GM19395 (cell line): Measurements from ENCODE around the gene CHRNB1.
"Not testable (repeated sequence)": the region's sequence is repeated elsewhere in the genome, so short reads cannot be mapped to it uniquely, and the experiment has no call there.

Experiments used
- ATAC-seq: cut with Tn5 transposase; IDR thresholded peaks from one replicate; pipeline ENCODE4 v1.9.1; 2021; ENCODE audit warnings: mild to moderate bottlenecking, moderate library complexity; ENCODE audit not compliant: unreplicated experiment

CHRNB1 gene

DNA sequence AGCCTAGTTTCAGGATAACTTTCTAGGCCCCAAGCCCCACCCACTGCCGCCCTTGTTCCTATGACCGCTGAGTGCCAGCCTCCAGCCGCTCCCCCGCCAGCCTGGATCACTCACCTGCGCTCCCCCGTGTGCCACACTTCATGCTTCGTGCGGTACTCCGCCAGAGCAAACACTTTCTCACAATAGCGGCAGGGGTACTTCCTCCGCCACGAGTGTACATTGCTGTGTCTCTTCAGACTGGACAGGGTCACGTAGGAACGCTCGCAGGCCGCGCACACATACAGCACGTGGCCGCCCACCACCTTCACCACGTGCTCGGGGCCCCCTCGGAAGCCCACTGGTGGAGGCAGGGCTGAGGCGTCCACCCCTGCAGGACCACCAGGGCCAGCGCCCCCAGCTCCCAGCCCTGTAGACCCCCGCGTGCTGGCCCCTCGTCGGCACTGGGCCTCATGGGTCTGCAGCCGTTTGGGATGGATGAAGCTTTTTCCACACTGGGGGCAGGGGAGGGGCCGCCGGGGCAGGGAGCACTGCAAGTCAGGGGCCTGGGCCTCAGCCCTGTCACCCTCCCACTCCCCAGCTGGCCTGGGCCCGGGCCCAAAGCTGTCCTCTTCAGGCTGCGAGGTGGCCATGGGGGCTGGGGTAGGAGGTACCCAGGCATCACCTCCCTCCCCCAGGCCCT lies 20.9 kb downstream of the CHRNB1 start:
- ATAC-seq = no peak

DNA sequence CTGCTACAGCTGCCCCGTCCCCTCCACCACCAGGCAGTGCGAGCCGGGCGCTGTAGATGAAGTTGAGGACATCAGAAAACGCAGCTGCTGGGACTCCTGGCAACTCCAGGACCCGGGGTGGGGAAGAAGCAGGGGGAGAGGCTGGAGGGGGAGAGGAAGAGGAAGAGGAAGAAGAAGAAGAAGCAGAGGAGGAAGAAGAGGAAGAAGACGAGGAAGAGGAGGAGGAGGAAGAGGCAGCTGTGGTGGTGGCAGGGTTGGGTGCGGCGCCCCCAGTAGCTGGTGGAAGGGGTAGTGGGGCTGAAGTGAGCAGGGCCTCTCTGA lies 21.4 kb downstream of the CHRNB1 start:
- ATAC-seq = no peak

DNA sequence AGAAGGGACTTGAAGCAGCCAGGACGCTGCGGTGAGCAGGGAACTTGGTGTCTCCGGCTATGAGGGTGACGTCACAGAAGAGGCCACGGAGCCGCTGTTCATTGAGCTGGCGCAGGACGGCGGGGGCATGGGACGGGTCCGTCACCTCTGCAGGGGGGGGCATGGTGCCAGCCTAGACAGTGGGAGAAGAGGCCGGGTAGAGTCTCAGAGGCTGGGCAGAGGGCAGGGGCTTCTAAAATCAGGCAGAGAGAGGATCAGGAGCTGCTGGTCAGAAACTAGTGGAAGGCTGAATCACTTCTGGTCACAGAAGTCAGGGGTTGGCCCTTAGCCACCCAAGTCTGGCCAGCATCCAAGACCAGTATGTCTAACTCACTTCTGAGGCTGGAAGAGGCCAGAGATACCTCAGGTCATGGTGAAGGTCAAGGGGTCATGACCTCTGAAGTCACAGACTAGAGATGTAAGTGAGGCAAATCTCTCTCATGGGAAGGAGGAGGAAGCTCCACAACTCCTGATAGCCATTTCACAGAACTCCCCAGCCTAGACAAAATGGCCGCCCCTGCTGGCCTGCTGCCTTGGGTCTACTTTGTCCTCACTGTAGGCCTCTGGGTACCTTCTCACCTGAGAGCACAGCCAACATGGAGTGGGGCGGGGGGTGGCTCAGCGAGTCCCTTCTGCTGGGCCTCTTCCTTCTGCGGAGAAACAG lies 21.9 kb downstream of the CHRNB1 start:
- no peak for ATAC-seq

DNA sequence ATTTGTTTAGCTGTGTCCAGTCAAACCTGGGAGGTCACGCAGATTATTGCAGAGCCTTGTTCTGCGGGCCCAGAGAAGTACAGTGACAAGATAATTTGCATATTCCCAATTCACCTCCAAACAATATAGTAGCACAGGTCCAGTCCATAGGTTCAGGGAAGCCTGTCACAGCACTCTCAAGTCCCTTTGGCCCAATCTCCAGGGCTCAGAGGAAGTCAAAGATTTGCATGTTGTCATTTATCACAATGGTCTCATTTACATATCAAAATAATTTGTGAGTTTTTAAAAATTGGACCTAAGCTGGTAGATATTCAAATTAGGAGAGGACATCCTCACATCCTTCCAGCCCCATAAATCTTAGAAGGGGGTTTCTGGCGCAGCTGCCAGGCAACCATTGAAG lies 22.6 kb downstream of the CHRNB1 start:
- ATAC-seq = no peak

DNA sequence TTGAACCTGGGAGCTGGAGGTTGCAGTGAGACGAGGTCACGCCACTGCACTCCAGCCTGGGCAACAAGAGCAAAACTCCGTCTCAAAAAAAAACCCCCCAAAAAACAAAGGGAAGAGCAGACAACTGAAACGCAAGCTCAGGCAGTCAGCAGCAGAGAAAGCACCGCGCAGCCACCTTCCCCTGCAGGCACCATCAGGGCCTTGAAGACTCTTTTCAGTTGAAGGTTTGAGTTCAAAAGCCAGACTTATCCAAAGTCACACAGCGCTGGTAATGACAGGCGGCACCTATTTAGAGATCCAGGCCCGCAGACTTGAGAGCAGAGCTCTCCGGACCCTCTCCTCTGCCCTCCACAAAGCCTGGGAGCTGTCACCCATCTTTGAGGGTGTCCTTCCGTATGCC lies 23.4 kb downstream of the CHRNB1 start:
- ATAC-seq = no peak

DNA sequence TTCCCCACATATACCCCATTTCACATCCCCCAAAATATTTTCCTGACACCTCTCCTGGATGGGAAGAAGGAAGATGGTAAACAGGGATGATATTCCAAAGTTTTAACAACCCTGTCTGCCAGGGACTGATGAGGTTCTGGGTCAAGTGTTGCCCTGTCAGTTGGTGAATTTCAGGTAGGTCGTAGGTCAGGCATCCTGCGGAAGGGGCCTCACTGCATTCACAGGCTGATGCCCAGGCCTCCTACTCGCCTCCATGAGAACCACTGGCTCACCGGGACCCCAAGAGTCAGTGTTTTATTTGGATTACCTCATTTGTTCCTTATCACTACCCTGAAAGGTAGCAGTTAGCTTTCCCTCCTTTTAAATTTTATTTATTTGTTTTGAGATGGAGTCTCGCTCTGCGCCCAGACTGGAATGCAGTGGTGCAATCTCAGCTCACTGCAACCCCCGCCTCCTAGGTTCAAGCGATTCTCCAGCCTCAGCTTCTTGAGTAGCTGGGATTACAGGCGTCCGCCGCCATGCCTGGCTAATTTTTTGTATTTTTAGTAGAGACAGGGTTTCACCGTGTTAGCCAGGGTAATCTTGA lies 24.0 kb downstream of the CHRNB1 start:
- ATAC-seq = no peak

DNA sequence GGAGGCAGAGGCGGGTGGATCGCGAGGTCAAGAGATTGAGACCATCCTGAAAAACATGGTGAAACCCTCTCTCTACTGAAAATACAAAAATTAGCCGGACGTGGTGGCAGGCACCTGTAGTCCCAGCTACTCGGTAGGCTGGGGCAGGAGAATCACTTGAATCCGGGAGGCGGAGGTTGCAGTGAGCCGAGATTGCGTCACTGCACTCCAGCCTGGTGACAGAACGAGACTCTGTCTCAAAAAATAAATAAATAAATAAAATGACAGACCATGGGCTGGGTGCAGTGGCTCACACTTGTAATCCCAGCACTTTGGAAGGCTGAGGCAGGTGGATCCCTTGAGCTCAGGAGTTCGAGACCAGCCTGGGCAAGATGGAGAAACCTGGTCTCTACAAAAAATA lies 25.0 kb downstream of the CHRNB1 start:
- ATAC-seq = not testable (repeated sequence)

DNA sequence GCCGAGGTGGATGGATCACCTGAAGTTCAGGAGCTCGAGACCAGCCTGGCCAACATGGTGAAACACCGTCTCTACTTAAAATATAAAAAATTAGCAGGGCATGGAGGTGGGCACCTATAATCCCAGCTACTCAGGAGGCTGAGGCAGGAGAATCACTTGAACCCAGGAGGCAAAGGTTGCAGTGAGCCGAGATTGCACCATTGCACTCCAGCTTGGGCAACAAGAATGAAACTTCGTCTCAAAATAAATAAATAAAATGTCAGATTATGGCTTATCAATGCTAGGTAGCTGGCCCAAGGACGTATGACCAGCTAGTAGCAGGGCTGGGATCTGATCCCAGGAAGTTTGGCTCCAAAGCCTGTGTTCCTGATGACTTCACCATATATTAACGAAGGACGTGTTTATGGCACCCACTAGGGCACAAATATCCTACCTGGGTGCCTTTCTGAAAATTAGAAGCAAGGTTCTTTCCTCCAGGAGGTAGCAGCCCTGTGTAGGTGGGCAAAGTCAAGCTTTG lies 25.7 kb downstream of the CHRNB1 start:
- not testable (repeated sequence) for ATAC-seq

DNA sequence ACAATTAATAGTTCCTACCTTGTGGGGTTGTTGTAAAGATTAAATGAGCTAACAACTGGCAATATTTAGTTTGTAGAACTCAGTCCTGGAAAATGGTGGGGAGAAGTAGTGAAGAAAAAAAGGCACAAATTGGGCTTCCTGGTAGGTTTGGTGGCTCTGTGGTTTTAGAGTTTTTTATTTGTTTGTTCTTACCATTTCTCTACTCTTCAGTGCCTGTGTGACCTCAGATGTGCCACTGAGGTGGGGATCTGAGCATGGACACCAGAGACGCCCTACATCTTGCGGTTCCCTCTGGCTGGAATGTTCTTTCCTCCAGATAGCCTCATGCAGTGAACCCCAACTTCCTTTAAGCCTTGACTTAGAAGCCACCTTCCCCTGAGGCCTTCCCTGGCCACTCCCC lies 26.9 kb downstream of the CHRNB1 start:
- no peak for ATAC-seq

DNA sequence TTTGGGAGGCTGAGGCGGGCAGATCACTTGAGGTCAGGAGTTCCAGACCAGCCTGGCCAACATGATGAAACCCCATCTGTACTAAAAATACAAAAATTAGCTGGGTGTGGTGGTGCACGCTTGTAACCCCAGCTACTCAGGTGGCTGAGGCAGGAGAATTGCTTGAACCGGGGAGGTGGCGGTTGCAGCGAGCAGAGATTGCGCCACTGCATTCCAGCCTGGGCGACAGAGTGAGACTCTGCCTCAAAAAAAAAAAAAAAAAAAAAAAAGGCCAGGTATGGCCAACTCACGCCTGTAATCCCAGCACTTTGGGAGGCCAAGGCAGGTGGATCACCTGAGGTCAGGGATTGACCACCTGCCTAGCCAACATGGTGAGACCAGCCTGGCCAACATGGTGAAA lies 29.9 kb downstream of the CHRNB1 start:
- ATAC-seq = not testable (repeated sequence)

DNA sequence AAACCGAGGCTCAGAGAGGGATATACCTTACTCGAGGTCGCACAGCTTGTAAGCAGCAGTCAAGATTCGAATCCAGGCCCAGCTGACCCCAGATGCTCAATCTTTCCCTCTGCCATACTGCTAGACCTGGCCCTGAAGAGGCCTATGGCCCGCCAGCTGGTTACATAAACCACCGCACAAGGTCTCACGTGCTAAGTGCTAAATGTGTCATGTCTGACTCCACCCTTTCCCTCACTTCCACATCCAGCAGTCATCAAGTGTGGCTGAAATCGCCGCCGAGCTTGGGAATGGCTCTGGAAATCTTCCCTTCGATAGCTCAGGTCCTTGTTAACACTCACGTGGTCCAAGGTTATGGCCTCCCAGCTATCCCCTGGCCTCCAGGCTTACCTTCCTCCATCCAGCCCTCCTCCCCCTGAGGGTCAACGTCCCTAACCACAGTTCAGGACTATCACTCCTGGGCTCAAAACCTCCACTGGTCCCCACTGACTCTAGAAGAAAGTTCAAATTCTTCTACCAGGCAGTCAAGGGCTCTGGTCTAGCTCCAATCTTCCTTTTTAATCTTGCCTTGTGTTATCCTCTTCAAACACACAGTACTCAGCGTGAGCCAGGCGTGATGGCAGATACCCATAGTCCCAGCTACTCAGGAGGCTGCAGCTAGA lies 31.0 kb downstream of the CHRNB1 start:
- ATAC-seq = no peak

DNA sequence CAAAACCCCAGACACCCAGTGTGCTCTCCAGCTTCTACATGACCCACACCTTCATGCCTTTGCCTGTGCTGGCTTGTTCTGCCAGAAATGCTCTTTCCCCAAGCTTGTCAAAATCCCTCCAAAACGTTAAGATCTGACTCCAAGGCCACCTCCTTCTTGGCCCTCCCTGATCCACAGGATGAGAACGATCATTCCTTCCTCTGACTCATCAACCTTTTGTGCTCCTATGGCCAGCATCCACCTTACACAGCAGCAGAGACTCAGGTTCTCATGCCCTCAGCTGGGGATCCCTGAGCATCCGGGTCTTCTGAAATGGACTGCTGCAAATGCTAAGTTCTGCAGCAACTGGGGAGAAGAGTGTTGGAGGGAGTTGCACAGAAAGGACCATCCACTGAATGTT lies 31.6 kb downstream of the CHRNB1 start:
- no peak for ATAC-seq

DNA sequence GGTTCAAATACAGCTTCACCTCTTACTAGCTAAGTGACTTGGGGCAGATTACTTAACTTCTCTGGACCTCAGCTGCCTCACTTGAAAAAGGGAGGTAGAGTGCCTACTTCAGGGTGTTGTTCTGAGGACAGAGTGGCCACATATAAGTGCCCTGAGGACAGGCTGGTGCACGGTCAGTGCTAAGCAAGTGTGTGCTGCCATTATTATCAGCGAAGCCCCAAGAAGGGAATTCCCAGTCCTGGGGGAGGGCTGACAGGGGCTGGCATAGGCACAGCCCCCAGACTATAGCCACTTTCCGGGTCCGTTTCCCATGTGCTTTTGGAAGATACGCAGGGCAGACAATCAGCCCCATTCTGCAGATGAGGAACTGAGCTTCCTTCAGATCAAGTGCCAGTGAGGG lies 32.1 kb downstream of the CHRNB1 start:
- ATAC-seq = no peak

DNA sequence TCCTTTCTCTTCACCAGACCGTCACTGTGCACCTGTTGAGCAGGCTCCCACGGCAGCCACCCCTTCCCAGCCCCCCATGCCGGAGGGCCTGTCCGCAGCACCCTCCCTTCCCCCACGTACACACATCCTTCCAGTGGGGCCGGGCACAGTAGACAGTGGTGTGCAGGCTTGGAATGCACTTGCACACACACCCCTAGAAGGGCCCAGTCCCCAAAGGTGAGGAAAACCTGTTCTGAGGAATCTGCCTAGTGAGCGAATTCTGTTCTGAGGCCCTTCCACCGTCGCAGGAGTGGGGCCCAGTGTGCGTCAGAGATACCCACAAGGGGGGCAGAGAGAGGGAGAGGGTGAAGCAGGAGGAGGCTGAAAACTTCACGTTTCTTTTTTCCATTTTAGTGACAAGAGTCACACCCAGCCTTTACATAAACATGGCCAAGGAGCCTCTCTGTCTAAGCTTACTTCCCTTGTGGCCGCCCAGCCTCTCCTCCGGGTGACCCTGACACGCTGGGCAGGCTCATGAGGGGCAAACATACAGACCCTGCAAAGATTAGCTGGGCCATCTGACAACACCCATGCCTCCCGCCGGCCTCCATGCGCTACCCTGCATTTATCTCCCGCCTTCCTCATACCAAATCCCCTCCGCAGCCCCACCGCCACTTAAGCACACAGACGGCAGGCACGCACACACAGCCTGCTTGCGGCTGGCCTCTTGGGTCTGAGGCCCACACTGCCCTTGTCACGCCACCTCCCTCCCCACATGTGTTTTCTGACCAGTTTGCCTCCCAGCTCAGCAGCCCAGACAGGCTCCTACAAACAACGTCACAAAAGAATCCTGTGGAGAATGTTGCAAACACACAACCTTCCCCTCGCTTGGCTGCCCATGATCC lies 32.8 kb downstream of the CHRNB1 start:
- no peak for ATAC-seq

DNA sequence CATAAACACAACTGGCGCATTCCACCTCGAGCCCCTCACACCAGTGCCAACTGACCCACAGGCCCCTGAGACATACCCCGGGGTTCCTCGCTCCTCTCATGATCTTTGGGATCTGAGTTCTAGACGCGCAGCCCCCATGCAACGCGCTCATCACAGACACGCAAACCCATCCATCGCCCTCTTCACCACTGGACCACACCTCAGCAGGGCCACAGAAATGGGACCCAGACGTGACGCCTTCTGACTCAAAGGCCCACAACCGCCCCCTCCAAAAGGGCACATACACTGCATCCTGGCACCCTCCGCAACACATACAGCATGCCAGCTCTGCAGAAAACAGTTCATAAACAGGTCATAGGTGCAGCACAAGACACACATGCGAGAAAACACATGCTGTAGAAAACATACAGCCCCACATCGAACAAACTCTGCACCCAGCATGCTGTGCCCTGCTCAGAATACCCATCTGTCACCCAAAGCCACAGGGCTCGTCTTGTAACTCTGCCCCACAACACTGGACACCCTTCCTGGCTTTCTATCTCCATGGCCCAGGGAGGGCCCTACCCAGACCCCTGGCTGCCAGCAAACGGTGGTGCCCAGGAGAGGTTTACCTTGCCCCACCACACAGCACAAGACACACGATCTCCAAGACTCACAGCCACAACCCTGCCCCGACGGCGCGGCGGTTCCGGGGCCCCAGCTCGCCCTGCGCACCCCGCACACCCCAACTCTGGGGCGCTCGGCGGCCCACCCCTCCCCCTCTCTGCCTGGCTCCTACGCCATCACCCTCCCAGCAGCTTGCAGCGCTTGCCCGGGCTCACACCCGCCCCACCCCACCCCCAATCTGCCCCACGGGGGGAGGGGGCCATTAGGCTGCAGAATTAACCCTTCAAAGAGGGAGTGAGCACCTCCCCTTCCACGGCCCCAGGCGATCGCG lies 33.7 kb downstream of the CHRNB1 start:
- ATAC-seq = no peak

DNA sequence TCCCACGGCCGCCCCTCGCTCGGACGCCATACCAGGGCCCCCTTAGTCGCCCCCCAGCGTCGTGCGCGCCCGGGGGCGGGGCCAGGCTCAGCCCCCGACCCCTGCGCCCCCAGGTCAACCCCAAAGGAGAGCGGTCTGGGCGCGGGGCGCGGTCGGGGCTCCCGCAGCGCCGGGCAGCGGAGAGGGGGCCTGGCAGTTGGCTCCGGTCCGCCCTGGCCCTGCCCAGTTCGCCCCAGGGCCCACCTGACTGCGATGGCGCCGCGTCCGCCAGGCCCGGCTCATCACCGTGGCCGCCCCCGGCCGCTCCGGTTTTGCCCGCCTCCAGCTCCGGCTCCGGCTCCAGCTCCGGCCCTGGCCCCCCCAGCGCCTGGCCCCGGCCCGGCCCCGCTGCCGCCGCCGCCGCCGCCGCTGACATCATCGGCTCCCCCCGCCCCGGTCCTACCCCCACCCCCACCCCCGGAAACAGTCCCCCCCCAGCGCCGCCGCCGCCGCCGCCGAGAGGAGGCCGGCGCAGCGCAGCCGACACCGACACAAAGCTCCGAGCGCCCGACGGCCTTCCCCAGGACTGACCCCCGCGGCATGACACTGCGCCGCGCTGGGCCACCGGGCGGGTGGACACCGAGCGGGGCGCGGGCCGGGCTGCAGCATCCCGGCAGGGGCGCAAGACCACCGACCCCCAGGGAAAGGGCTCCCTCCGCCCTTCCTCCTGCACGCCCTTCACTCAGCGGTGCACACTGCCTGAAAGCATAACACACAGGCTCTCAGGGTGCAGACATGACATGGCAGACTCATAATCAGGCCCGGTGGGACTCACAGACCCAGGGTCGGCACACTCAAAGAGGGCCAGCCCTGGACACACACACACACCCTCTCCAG lies 34.6 kb downstream of the CHRNB1 start, which contains the start of gene ZBTB4:
Gene ZBTB4, minus strand, starts transcription at position 419 of the 876 bp plus-strand sequence. CDS start 12,830 bp downstream, outside the sequence.
- ATAC-seq = no peak

DNA sequence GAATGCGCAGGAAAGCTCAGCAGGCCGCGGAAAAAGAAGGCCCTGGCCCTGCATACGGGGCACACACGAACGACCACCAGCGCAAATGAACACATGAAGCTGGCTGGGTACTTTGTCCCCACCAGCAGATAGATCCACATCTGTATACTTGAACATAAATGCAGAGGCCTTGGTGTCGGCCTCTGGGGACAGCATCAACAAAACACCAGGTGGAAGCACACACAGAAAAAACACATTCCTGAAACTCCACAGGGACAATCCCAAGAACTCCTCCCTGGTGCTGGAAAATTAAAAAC lies 35.2 kb downstream of the CHRNB1 start:
- no peak for ATAC-seq

DNA sequence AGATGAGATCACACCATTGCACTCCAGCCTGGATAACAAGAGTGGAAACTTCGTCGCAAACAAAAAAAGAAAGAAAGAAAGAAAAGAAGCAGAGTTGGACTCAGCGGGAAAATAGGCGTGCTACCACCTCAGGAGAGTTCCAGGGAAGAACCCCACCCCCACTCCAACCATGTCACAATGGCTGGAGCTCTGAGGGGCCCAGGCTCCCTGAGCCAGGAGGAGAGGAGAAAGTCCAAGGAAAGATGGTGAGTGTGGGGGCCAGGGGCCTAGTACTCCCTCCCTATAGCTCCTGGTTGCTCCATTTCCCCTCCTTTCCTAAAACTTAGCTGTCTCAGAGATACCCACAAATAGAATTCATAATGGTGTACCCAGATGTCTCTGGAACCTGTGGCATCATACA lies 36.4 kb downstream of the CHRNB1 start, which contains the start of gene SLC35G6:
Gene SLC35G6, plus strand, starts transcription at position 172 of the 400 bp plus-strand sequence. Its CDS starts 71 bp downstream, at position 243.
- not testable (repeated sequence) for ATAC-seq
